Measurements from ENCODE around the gene C22orf15. TPM values are rescaled to one million over a fixed set of nuclear protein-coding genes. Genes with fewer than 3 reads are reported as not detected.

C22orf15 gene
- total RNA-seq (2011; cell fraction: chromatin; rRNA removed; ENCODE audit: low replicate concordance), result not detected in 2 replicates
- not detected in 2 replicates for total RNA-seq (2011; cell fraction: nucleolus; rRNA removed)
- total RNA-seq (2011; cell fraction: nucleoplasm; rRNA removed), result not detected in 2 replicates
- total RNA-seq (2014; rRNA removed), result not detected in 2 replicates
- total RNA-seq (2014; rRNA removed; fragmentation: Illumina TruSeq; extraction: Trizol), result not detected in 2 replicates
- total RNA-seq (2015; rRNA removed; fragmentation: Illumina TruSeq; extraction: Trizol), result not detected in 2 replicates
- not detected in 2 replicates for total RNA-seq (2021)
- polyA plus RNA-seq (2011; rRNA removed), result not detected in 2 replicates
- not detected in 2 replicates for polyA plus RNA-seq (2011; cell fraction: cytosol; rRNA removed)
- polyA plus RNA-seq (2011; cell fraction: nucleus; rRNA removed), result not detected in 2 replicates
- polyA plus RNA-seq (2012), result 0.21 and 0.57 TPM in 2 replicates
- polyA plus RNA-seq (2014; fragmentation: Illumina TruSeq; extraction: Trizol), result not detected in 2 replicates
- polyA plus RNA-seq (2014; fragmentation: Nextera tagmentation; extraction: Ambion mirVana), result not detected
- polyA plus RNA-seq (2014; rRNA removed), result 0.07 TPM in 1 of 2 replicates, not detected in the other
- polyA minus RNA-seq (2011; rRNA and poly(A)+ RNA removed), result not detected in 2 replicates
- polyA minus RNA-seq (2011; cell fraction: cytosol; rRNA and poly(A)+ RNA removed), result not detected in 2 replicates
- not detected in 2 replicates for polyA minus RNA-seq (2011; cell fraction: nucleus; rRNA and poly(A)+ RNA removed)
- not detected for Bru-seq, nascent RNA
- BruChase-seq, experiment 1, labeled RNA remaining after a 2-hour chase, result not detected
- not detected for BruChase-seq, experiment 2, labeled RNA remaining after a 6-hour chase
- long read RNA-seq, experiment 1, result 0 reads
- long read RNA-seq, experiment 2, result 0 reads
- long read RNA-seq, experiment 3, result 0 reads

- H3K9me3 ChIP-seq (replicated peaks; ENCODE audit: control insufficient read depth, insufficient read depth, low read depth, low read length), result no peaks in the 10 kb centered on the region
- H2AFZ ChIP-seq (ENCODE audit: low read depth, low read length), result no peak within 1 kb of the TSS
- BruUV-seq (replicated peaks), result no TSS peak
- peaks cover 6% of the 10 kb centered on the region for H3K9me1 ChIP-seq (ENCODE audit: control insufficient read depth, insufficient read depth, low read length)
- H3K4me2 ChIP-seq (ENCODE audit: insufficient read depth, low read length), result no peak within 1 kb of the TSS
- intact Hi-C loops (cut with micrococcal nuclease), result loop anchor here (10.0 kb wide), 1 partner anchor 138 kb away; no protein-coding TSS in a partner anchor
- H3K4me3 ChIP-seq, result no peak within 1 kb of the TSS
- ATAC-seq, result peak; percentile 10
- peaks cover 26 to 44% of the 10 kb centered on the region in 2 experiments; a peak in 4 of 5 replicates for H3K4me1 ChIP-seq (replicated peaks in 1 of 2; ENCODE audit: control insufficient read depth in 2 of 2, insufficient read depth in 2 of 2, low read length in 2 of 2)
- 67% methylated on average over 8 of the region's 23 CpGs for WGBS (ENCODE audit: insufficient coverage, low coverage, missing lambda C conversion rate)
- peak in 2 of 4 experiments; percentile 30 to 47 for DNase-seq (ENCODE audit: extremely low read depth in 1 of 4, low spot score in 3 of 4)
- peaks cover 24% of the 10 kb centered on the region for H3K36me3 ChIP-seq (ENCODE audit: control insufficient read depth, insufficient read depth, low read length)
- no peaks in the 10 kb centered on the region for H3K27me3 ChIP-seq (ENCODE audit: control insufficient read depth in 2 of 2, insufficient read depth in 2 of 2, low read length in 2 of 2)
- peaks cover 32% of the 10 kb centered on the region for H3K79me2 ChIP-seq (ENCODE audit: control insufficient read depth, insufficient read depth, low read length)
- ChIA-PET CTCF (ENCODE audit: low intra/inter-chr PET ratio) (no interaction called here), POLR2A (interaction anchor here (0.6 to 1.6 kb wide), 4 partner anchors 10 to 83 kb away, joined by 3 to 6 read pairs (median 3); no protein-coding TSS in a partner anchor)
- no peak for FAIRE-seq
- H4K20me1 ChIP-seq (replicated peaks; ENCODE audit: control insufficient read depth, insufficient read depth, low read length), result peaks cover 23% of the 10 kb centered on the region
- in situ Hi-C loops (cut with MboI), result no loop called here
- no peak within 1 kb of the TSS for H3K27ac ChIP-seq (ENCODE audit: extremely low read depth, low read depth, low read length)
- H3K9ac ChIP-seq (ENCODE audit: insufficient read depth in 1 of 2, low read depth in 2 of 2, low read length in 2 of 2), result peak within 1 kb of the TSS in 1 of 2 experiments; percentile 87; a peak in 2 of 4 replicates
- TF ChIP-seq ZNF511 (CRISPR knock-in tag; IDR thresholded peaks at IDR 0.05), result no peak
- TF ChIP-seq FOXJ3 (CRISPR knock-in tag; IDR thresholded peaks at IDR 0.05), result no peak
- TF ChIP-seq ZNF76 (CRISPR knock-in tag; IDR thresholded peaks at IDR 0.05; ENCODE audit: borderline replicate concordance), result no peak
- no peak for TF ChIP-seq TAL1 (IDR thresholded peaks at IDR 0.05)
- no peak for TF ChIP-seq ZNF77 (CRISPR knock-in tag; IDR thresholded peaks at IDR 0.05)
- peak; percentile 27 for TF ChIP-seq POLR2B (IDR thresholded peaks at IDR 0.05; ENCODE audit: low read depth, partially characterized antibody)
- TF ChIP-seq ARNT (IDR thresholded peaks at IDR 0.05), result no peak
- TF ChIP-seq POLR2A (conservative IDR thresholded peaks at IDR 0.05), result peak; percentile 33
- no peak for TF ChIP-seq ID3 (CRISPR knock-in tag; IDR thresholded peaks at IDR 0.05)
- TF ChIP-seq ID3 (tag; IDR thresholded peaks at IDR 0.05), result no peak
- peak; percentile 22 for TF ChIP-seq RBFOX2 (IDR thresholded peaks at IDR 0.05; ENCODE audit: low read depth, low read length)
- 0 out of 2 replicates have a peak, but pooled peaks have one; percentile 14 for TF ChIP-seq ZBTB7A (IDR thresholded peaks at IDR 0.05; ENCODE audit: borderline replicate concordance, control insufficient read depth, low read depth, low read length)
- peak; percentile 54 for TF ChIP-seq POLR2G (IDR thresholded peaks at IDR 0.05; ENCODE audit: low read depth, low read length)
- TF ChIP-seq NFIC (IDR thresholded peaks at IDR 0.05), result no peak
- no peak for TF ChIP-seq ETS2 (tag; IDR thresholded peaks at IDR 0.05; ENCODE audit: borderline replicate concordance, poor library complexity, severe bottlenecking)
- TF ChIP-seq KAT8 (IDR thresholded peaks at IDR 0.05; ENCODE audit: low read depth), result no peak
- TF ChIP-seq ZBTB43 (CRISPR knock-in tag; IDR thresholded peaks at IDR 0.05), result no peak
Measured at GRCh38 chr22:23762842-23763578, at the start of gene C22orf15. Gene C22orf15, plus strand, starts transcription at chr22:23762990. Its CDS starts 317 bp downstream, at chr22:23763307.
